HCEC 1CT (cell line): ENCODE results near the gene FHL2.
A peak's percentile ranks its signal among the peaks of the same experiment; 100 is the strongest.
"Not testable (repeated sequence)": the region's sequence is repeated elsewhere in the genome, so short reads cannot be mapped to it uniquely, and the experiment has no call there.

Source experiments
- DNase-seq: peaks from one replicate; pipeline ENCODE4 v3.0.0-alpha.2; 2017

The FHL2 gene, protein sequence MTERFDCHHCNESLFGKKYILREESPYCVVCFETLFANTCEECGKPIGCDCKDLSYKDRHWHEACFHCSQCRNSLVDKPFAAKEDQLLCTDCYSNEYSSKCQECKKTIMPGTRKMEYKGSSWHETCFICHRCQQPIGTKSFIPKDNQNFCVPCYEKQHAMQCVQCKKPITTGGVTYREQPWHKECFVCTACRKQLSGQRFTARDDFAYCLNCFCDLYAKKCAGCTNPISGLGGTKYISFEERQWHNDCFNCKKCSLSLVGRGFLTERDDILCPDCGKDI

DNA sequence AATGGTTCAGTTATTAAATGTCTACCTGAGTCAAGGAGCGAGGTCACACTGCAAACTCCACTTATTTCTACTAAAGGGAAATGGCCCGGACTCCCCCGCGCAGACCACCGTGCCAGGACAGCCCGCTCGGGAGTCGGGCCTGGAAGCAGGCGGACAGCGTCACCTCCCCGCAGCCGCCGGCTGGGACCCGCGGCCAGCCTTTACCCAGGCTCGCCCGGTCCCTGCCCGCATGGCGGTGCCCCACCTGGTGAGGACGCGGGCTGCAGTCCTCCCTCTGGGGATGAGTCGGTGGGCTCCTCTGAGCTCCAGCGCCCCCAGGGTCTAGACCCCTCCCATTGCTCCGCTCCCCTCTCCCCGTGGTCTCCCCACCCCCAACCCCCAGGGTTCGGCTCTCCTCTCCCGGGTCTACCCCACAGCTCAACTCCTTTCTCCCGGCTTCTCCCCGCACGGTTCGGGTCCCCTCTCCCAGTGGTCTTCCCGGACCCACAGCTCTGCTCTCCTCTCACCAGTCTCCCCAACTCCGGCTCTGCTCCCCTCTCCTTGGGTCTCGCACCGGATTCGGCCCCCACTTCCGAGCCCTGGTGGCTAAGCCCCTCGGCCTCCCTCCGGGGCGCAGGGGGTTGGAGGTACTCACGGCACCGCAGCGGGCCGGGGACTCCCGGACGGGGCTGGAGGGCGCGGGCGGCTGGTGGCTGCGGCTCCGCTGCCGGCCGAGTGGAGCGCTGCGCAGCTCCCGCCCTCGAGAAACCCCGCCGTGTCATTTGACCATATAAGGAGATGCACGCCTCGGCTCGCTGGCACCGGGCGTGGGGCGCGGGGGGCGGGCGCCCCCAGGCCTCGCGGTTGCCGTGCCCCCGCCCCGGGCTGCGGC is at the start of gene FHL2:
Gene FHL2 (minus strand): TSS at position 716 of the 871 bp plus-strand sequence. CDS start 12,535 bp downstream, outside the sequence.
- peak; percentile 83 for DNase-seq

DNA sequence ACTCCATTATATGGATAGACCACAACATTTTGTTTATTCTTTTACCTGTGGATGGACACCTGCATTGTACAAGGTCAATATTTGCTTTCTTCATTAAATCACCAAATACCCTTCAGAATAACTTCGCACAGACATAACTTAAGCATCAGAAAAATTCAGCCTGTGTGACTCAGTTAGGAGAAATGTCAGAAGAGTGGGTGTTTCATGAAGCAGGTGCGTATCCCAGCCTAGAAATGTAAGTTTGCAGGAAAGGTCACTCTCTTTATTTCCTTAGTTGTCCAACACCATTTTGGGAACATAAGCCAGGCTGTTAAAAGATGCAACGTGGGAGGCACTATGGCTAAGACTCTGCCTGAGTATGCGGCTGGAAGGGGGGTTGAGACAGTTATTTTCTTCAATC is 48.6 kb upstream of the FHL2 start:
- DNase-seq, result no peak

DNA sequence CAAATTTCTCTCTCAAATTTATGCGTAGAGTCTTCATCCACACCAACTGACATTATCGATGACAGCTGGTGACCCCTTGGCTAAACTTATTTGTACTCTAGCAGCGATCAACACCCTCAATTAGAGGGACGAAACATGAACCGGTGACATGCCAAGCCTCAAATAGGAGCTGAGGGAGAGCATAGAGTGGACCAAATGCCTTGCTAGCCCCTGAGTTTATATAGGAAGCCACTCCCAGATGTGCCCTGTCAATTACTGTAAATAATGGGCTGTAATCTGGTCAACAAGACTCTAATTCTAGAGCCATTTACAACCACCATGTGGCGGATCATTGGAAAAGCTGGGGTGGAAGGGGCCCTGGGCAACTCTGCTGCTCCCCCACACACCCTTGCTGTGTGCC is 47.6 kb upstream of the FHL2 start:
- no peak for DNase-seq

DNA sequence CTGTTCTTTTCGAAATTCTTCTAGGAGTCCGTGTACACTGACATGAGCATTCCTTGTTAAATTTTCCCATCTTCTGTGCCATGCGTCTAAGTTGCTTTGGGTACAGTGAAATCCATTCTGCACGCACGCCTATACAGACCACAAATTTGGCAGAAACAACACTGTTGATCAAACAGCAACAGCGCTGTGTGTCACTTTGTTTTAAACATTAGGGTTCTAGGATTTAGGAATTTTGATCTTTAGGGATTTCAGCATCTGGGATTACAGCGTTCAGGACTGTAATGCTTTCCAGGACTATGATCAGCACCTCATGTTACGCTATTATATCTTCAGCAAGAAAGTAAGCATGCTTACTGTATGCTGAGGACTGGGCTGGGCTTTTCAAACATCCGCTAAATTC is 47.1 kb upstream of the FHL2 start:
- no peak for DNase-seq

DNA sequence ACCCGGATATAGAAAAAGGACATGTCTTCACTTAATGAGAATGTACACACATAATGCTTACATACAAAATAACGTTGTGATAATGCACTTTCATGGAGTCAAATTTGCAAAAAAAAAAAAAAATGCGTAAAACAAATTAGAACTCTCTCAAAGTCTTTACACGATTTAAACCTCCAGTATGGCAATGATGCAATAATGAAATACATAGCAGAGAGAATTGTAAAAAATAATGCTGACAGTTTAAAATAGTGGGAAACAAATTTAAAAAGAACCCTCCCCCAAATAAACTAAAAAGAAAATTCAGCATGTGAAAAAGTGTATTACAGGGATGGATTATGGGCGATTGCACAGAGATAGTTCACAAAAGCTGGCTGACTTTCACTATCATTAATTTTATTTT is 46.6 kb upstream of the FHL2 start:
- no peak for DNase-seq

DNA sequence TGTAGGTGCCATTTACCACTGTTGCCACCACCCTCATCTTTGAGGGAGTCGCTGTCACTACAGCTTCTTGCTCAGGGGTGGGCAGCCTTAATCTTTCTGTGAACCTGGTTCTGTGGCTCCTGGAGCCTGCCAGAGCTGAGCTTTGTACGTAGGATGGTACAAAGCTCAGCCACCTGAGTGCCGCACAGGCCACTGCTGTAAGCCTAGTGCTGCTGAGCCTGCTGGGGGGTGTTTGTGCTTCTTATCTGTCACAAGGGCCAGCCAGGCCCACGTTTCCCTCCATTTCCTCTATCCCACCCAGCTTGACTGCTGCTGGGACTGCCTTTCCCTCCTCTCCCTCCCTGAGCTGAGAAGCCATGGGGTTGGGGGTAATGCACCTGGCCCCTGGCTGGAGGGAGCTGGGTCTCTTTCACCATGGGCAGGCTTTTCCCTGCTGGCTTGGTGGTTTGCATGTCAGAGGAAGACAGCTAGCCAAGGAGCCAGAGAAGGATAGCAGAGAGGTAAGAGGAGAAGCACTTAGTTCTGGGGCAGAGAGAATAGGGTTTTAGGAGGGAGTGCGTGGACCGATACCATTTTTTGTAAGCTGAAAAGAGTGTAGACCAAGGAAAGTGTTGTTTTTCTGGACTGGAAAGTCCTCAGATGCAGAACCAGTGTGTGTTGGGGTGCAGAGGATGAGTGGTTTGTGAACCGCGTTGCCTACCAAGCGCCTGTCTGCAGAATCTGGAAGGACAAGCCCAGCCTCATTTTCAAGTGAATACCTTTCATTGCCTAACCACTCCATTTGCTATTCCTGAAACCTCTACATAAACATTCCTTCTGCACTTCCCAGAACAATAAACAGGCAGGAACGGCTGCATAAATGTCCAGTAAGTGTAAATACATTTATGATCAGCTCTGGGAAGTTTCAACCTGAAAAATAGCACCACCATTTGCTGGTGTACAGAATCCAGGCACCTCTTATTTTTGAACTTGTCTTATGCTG is 45.1 kb upstream of the FHL2 start:
- no peak for DNase-seq

DNA sequence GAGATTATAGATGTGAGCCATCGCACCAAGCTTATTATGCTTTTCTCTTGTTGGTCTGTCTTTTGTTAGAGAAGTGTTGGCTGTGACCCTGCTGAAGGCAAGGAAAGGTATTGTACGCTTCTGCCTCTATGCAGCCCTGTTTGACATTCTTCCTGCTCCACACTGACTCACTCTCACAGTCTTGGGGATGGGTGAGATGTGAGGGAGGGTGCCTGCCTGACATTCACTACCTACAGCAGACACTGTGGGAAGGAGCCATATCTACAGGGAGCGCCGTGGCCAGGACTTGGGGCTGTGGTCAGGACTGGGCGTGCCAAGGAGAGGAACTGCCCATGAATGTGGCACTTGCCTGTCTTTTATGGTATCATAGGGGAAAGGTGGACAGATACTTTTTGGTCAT is 43.9 kb upstream of the FHL2 start:
- DNase-seq, result no peak

DNA sequence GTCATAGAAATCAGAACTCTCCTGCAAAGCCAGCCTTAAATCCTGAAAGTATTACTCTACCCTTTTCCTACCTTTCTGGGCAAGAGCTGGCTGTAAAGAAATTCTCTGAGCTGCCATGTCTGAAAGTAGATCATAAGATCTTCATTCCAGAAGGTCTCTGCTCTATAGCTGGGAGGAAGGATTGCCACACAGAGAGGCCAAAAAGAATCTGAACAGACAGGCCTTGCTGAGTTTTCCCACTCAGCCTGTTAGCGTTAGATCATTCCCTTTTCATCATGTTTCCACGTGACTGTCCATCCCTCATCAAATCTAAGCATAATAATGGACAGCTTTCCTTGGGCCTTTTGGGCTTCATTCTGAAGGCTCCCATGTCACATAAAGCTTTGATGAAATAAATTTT is 43.2 kb upstream of the FHL2 start:
- DNase-seq, result no peak

DNA sequence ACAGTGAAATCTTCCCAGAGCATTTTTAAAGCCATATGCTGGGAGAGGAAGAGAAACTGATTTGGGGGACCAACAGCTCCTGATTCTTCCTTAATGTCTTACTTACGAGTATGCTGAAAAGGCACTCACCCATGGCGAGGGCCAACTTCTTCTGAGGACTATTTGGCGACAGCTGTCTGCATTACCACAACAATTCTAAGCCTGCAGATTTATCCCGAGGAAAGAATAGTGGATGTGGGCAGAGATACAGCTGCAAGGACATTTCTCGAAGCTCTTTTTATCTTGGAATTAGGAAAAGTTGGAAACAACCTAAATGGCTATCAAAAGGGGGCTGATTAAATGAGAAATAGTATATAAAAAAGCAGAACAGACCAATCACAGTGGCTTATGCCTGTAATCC is 40.3 kb upstream of the FHL2 start:
- no peak for DNase-seq

DNA sequence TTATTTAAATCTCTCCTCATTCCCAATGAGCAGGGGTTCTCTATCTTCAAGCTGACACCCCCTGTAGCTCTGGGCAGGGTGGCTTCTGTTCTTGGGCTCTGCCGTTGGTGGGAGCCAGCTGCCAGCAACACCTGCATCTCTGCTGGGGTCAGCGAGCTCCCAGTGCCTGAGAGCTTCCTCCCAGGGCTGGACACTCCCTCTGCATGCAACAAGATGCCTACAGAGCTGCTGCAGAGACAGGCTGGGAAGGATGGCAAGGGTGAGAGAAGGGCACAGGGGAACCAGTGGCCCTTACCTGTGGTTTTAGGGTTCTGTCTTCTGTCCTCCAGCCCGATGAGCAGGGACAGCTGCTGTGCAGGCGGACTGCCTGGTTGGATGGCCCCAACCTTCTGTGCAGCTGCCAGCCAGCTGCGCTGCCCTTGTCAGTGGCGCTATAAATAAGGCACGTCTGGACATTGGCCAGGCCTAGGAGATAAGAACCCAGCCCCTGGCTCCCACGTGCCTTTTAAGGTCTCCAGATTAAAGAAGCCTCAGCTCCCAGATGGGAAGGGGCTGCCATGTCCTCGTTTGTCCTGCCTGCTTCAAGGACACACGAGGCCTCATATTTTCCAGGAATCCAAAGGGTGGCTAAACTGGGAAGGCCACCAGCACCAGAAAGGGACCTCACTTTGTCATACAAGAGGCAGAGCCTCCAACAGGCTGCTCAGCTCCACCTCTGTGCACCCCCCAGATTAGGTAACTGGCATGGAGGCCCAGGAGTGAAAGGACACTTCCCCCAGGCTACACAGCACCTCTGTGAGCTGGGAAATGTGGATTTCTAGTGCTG is 39.5 kb upstream of the FHL2 start:
- peak; percentile 26 for DNase-seq

DNA sequence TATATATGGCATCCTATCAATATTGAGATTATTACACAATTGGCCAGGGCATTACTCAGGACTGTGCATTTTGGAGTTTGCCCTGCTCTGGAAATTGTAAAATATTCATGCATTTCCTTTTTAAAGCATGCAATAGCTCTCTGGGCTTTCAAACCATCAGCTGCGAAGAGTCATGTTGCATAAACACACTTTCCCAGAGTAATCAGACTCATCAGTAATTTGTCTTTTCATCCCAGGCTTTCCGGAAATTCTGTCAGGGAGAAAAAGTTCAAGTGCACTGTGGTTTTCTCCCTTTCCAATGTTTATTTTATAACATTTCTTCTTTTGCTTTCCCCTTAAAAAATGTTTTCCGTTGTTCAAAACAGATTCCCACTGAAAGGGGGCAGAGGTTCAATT is 38.9 kb upstream of the FHL2 start:
- DNase-seq, result peak; percentile 73

DNA sequence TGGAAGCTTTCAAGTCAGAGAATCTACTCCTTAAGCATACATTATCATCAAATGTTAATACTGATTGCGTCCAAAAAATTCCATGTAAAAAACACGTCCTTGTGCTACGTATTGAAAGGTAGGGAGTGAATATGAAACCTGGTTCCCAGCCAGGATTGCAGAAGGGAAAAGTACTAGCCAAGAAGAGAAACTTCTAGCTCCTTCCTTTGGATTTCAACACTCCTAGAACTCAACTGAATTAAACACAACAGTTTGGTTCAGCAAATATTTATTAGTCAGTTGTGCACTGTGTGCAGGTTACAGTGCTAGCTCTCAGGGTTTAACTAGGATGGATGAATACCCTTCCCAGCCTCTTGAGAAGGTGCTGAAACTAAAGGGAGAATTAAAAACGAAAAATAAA is 33.9 kb upstream of the FHL2 start:
- DNase-seq, result no peak

DNA sequence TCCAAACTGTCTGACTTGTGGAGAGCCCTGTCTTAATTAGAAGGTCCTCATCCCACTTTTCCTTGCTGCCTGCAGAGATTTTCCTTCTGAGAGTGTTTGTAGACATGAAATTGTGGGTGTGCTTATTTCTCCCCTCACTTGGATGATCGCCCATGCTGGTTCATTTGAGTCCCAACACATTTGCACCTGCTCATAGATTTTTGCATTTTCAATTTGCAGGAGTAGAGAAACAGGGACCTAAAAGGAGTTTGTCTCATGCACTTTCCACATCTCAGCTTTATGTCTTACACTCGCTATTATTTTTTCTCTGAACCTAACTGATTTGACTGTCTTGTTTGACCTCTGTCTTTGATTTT is 33.2 kb upstream of the FHL2 start:
- no peak for DNase-seq

DNA sequence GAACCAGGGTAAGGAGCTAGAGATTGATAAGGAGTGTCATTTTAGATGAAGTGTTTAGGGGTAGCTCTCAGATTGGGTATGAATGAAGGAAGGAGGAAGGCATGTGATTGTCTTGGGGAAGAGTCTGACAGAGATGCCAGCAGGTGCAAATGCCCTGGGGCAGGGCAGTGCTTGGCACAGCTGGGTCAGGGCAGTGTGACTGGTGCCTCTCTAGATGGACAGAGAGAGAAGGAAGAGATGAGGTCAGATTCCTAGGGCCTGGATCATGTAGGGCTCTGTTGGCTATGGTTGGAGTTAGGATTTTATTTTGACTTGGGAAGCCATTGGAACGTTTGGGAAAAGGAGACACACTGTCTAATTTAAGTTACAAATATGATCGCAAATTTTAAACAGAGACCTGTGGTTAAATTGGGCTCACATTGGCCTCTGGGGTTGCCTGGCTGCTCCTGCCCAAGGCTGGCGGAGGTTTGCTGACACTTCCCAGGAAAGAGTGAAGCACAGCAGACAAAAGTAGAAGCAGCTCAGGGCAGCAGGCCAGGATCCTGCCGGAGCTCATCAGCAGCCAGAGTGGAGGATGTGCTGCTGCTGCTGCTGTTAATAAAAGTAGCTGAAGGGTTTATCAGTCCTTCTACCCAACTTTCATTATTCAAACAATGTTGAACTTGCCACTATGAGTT is 32.7 kb upstream of the FHL2 start:
- no peak for DNase-seq

DNA sequence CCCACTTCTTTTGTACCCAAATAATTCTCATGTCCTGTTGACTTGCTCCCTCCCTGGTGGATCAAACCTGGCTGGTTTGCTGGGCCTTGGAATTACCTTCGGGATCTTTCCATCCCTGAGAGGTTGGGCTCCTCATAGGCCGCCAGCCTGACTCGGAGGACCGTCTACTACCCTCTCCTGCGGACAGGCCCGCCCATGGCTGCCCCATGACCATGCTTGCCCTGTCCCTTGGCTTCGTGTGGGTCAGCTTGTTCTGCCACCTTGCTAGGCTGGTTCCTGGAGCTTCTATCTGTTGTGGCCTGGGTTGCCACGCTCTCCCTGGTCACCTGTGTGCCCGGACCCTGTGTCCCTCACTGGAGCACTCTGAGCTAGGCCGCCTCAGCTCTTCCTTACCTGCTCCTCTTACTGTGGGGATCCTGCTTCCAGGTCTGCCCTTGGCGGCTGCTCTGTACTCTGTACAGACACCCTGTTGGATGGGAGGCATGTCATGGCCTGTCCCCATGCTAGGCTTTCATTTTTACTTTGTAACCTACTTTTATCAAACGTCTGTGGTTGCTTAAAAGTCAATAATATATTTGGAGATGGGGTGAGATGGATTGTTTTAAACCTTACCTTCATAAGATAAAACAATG is 29.7 kb upstream of the FHL2 start:
- no peak for DNase-seq

DNA sequence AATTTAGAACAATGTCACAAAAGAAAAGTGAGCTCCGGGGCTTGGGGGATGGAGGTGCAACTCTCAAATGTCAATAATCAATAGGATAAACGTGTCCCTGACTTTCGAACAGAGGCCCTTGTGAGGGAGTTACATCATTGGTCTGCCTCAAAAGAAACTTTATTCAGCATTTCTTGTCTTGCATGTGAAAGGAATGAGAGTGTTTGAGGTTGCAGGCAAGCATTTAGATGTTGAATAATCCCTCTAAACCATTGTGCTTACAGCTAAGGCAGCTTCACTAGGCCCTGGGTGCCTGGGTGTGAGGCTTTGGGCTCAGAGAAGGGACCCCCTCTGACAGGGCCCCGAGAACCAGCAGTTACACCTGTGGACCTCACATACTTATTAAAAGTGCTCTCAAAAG is 28.6 kb upstream of the FHL2 start:
- no peak for DNase-seq

DNA sequence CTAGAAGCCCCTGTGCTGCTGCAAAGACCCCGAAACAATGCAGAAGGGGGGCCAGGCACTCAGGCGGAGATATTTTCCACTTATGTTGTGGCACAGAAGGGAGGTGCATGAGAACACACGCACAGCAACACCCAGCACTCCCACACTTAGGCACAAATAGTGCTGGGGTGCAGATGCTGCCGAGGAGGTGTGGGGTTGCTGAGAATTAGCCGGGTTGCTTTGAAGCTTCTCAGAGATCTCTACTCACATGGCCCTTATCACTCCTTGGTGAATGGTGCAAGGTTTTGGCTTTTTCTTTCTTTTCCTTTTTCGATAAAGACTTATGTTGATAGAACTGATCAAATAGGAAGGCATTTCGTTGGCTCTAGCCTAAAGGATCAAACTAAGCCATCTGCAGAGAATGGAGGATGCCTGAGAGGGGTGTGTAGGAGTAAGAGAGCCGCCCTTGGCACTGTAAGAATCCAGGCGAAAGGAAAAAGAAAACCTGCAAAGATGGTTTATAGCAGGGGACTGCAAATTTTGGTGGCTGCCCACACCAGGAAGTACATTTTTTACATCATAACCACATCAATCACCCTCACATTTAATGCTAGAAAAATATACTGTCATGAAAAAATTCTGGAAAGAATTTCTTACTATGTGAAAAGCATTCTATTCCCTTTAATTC is 27.9 kb upstream of the FHL2 start:
- DNase-seq, result no peak

DNA sequence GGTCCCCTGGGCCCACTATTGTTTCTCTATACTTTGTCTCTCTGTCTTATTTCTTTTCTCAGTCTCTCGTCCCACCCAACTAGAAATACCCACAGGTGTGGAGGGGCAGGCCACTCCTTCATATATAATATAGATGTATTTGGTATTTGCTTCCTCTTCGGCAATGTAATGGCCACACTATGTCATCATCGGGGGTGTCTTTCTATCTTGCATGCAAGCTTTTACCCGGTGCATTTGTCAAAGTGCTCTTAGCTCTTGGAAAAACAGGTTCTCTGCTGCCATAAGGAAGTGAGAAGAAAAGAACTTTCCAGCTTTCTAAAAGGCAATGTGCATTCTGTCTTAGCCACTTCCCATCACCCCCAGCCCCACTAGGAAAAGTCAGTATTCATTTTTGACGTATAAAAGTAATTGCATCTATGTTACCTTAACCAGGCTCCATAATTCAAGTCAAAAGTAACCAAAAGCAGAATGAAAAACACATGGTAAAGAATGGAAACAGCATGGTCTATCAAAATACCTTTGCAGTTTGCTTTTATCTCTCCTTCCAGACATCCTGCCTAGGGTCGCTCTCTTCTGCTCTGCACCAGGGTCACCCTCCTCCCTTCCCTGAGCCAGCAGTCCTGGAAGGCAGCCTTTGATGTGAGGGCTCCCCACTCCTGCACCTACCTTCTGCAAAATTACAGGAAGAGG is 27.2 kb upstream of the FHL2 start:
- no peak for DNase-seq

DNA sequence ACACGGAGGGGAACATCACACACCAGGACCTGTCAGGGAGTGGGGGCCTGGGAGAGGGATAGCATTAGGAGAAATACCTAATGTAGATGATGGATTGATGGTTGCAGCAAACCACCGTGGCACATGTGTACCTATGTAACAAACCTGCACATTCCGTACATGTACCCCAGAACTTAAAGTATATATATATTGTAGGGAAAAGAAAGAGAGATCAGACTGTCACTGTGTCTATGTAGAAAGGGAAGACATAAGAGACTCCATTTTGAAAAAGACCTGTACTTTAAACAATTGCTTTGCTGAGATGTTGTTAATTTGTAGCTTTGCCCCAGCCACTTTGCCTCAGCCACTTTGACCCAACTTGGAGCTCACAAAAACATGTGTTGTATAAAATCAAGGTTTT is 26.0 kb upstream of the FHL2 start:
- not testable (repeated sequence) for DNase-seq

DNA sequence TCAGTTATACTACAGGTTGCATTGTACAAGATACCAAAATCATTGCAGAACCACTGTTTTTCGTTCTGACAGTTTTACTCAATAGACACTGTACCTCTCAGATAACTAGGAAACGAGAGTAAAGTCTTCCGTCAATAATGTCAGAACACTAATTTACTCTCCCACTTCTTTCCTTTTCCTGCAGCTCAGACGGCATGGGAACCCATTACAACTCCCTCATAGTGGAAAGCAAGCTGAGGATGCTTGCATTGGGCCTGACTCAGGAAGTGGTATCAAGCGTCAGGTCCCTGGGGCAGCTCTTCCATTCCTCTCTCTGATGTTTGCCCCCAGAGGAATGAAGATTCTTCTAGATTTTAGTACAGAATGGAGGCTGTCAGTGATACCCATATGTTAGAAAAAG is 23.9 kb upstream of the FHL2 start:
- DNase-seq, result no peak
